Endothelial cell of umbilical vein (primary cell): ENCODE results near the gene KRTAP1-3. TPM values are rescaled to one million over a fixed set of nuclear protein-coding genes. Genes with fewer than 3 reads are reported as not detected.

ENCODE experiments used
- BruUV-seq: library from RNA; stranded (reverse); fragments of 400-500 nt; replicated peaks from 2 replicates; lab custom pipeline; 2021; lab: Mats Ljungman, UMichigan
- CTCF ChIA-PET: fragments of 300-600, 350-600 bp; sonication (Branson Sonifier 250); formaldehyde crosslinking; loops from one replicate; lab custom pipeline; 2021; ENCODE audit warnings: antibody characterized with exemption, inconsistent platforms; lab: Charles Lee
- POLR2A ChIA-PET: fragments of 300-600, 350-600 bp; sonication (Branson Sonifier 250); formaldehyde crosslinking; loops from one replicate; lab custom pipeline; 2021; ENCODE audit warnings: antibody characterized with exemption, inconsistent platforms; lab: Charles Lee
- DNase-seq: peaks from one replicate; pipeline ENCODE4 v3.0.0-alpha.2; 2011; ENCODE audit warnings: low read depth, low spot score
- FAIRE-seq: peaks from 2 replicates; lab custom pipeline; 2011; peaks lifted over from hg19 to GRCh38; lab: Jason Lieb, UNC
- H2AFZ ChIP-seq: 2 replicates; pipeline ENCODE4 v1.6.0; 2012; ENCODE audit warnings: low read depth, low read length, control low read depth, inconsistent platforms
- H3K27ac ChIP-seq: 2 replicates; pipeline ENCODE4 v1.5.1; 2011; ENCODE audit warnings: low read depth, mild to moderate bottlenecking, control low read depth, low read length, moderate library complexity; ENCODE audit not compliant: insufficient read depth
- H3K27me3 ChIP-seq, 2 experiments: 2 replicates each; pipeline versions ENCODE4 v1.6.0 to v1.6.1; 2011; ENCODE audit warnings: low read length in 2 of 2, mixed read lengths in 1 of 2; ENCODE audit not compliant: control insufficient read depth in 2 of 2, insufficient read depth in 2 of 2
- H3K36me3 ChIP-seq, 2 experiments: 2 replicates in 1 of 2; 3 replicates in 1 of 2; pipeline ENCODE4 v1.5.1; 2011; ENCODE audit warnings: low read length in 2 of 2, mild to moderate bottlenecking in 1 of 2, moderate library complexity in 1 of 2; ENCODE audit not compliant: control insufficient read depth in 2 of 2, insufficient read depth in 2 of 2; ENCODE audit errors: extremely low read depth in 1 of 2
- H3K4me1 ChIP-seq: 3 replicates; pipeline ENCODE4 v1.5.1; 2011; ENCODE audit warnings: mild to moderate bottlenecking, low read length; ENCODE audit not compliant: control insufficient read depth, insufficient read depth; ENCODE audit errors: extremely low read depth
- H3K4me2 ChIP-seq: 2 replicates; pipeline ENCODE4 v1.6.1; 2011; ENCODE audit warnings: low read length, control low read depth, mixed read lengths; ENCODE audit not compliant: insufficient read depth
- H3K4me3 ChIP-seq, 3 experiments: fragments of 200-600 bp in 1 of 3; sonication (generic), shearing (Covaris generic) in 1 of 3; replicated peaks in 1 of 3; 2 replicates each; pipeline ENCODE4 v1.5.1; 2011 to 2016; ENCODE audit warnings: control low read depth in 3 of 3, low read length in 3 of 3, mild to moderate bottlenecking in 2 of 3, inconsistent platforms in 1 of 3, low read depth in 1 of 3, moderate library complexity in 1 of 3; ENCODE audit not compliant: insufficient read depth in 1 of 3
- H3K79me2 ChIP-seq: 2 replicates; pipeline ENCODE4 v1.6.0; 2012; ENCODE audit warnings: low read length, inconsistent platforms; ENCODE audit not compliant: control insufficient read depth, insufficient read depth
- H3K9ac ChIP-seq: replicated peaks from 2 replicates; pipeline ENCODE3; 2011; ENCODE audit warnings: low read length, control low read depth; ENCODE audit not compliant: insufficient read depth; ENCODE audit errors: extremely low read depth
- H3K9me1 ChIP-seq: replicated peaks from 3 replicates; pipeline ENCODE4 v1.6.0; 2011; ENCODE audit warnings: mild to moderate bottlenecking, low read length; ENCODE audit not compliant: control insufficient read depth, insufficient read depth; ENCODE audit errors: extremely low read depth
- H3K9me3 ChIP-seq: replicated peaks from 2 replicates; pipeline ENCODE4 v1.5.1; 2012; ENCODE audit warnings: low read length, inconsistent platforms; ENCODE audit not compliant: control insufficient read depth, insufficient read depth
- H4K20me1 ChIP-seq: replicated peaks from 2 replicates; pipeline ENCODE3; 2011; ENCODE audit warnings: mild to moderate bottlenecking, low read length; ENCODE audit not compliant: control insufficient read depth, insufficient read depth; ENCODE audit errors: extremely low read depth
- EZH2 ChIP-seq: IDR thresholded peaks from 2 replicates; pipeline ENCODE4 v1.6.1; 2012; ENCODE audit warnings: borderline replicate concordance, low read depth, mild to moderate bottlenecking, moderate library complexity, low read length, inconsistent platforms; ENCODE audit not compliant: severe bottlenecking
- FOS ChIP-seq: IDR thresholded peaks from 2 replicates; pipeline ENCODE4 v1.6.1; 2011; ENCODE audit warnings: mild to moderate bottlenecking, low read length, moderate library complexity, borderline replicate concordance; ENCODE audit not compliant: insufficient read depth
- GATA2 ChIP-seq: IDR thresholded peaks from 2 replicates; pipeline ENCODE4 v1.7.0; 2011; ENCODE audit warnings: low read depth, mild to moderate bottlenecking, moderate library complexity, mixed read lengths, low read length; ENCODE audit not compliant: insufficient read length, insufficient read depth
- JUN ChIP-seq: IDR thresholded peaks from 2 replicates; pipeline ENCODE4 v1.6.1; 2011; ENCODE audit warnings: borderline replicate concordance, low read depth; ENCODE audit not compliant: insufficient read length, insufficient read depth
- MYC ChIP-seq: IDR thresholded peaks from one replicate; pipeline ENCODE4 v1.6.1; 2011; ENCODE audit warnings: mild to moderate bottlenecking, low read depth, low read length
- POLR2A ChIP-seq: IDR thresholded peaks from 2 replicates; pipeline ENCODE4 v1.6.1; 2012; ENCODE audit warnings: low read depth, mild to moderate bottlenecking, control low read depth, low read length
- POLR2AphosphoS5 ChIP-seq: IDR thresholded peaks from 2 replicates; pipeline ENCODE4 v1.6.1; 2012; ENCODE audit warnings: low read depth, mild to moderate bottlenecking, control low read depth, low read length, moderate library complexity; ENCODE audit not compliant: insufficient read depth
- dilution Hi-C: fragments of 300-500 bp; cut with MboI; formaldehyde crosslinking; loops from one replicate; pipeline ENCODE4 v1.15.0; 2019; ENCODE audit warnings: low sequenced_read_pairs; ENCODE audit not compliant: extremely low pct_ligation_motif_present
- intact Hi-C: fragments of 100-400 bp; cut with micrococcal nuclease; formaldehyde crosslinking; loops from one replicate; pipeline ENCODE4 v1.10.0; 2022
- polyA plus RNA-seq, 4 experiments: library from polyadenylated mRNA; depleted of rRNA in 3 of 4; stranded (reverse) in 3 of 4; unstranded in 1 of 4; fragments of >200 nt; gene quantifications; 2 replicates each; pipeline versions ENCODE4 v1.2.1 to v1.2.3, GENCODE V29; 2011 to 2012; ENCODE audit warnings: missing spikeins in 1 of 4
- total RNA-seq: library from RNA; stranded (reverse); gene quantifications from 2 replicates; pipeline ENCODE4 v1.2.3, GENCODE V29; 2021
- TF ChIP-seq, protein P1 (sequence below), 2 donors: IDR thresholded peaks; 1 replicate in 1 of 2; 2 replicates in 1 of 2; pipeline ENCODE4 v1.5.1; 2011; ENCODE audit warnings: low read length in 2 of 2, mild to moderate bottlenecking in 2 of 2, moderate library complexity in 2 of 2, control low read depth in 1 of 2, inconsistent platforms in 1 of 2, low read depth in 1 of 2; ENCODE audit not compliant: insufficient read depth in 1 of 2; ENCODE audit errors: extremely low read depth in 1 of 2
- TF ChIP-seq, protein P2 (sequence below): IDR thresholded peaks from 2 replicates; pipeline ENCODE4 v1.6.1; 2011; ENCODE audit not compliant: insufficient read depth, insufficient read length

KRTAP1-3 gene
- total and polyA plus RNA-seq, 2 donors (not counting 3 experiments of a cell fraction or from before 2014, with no cell fraction given): not detected

DNA sequence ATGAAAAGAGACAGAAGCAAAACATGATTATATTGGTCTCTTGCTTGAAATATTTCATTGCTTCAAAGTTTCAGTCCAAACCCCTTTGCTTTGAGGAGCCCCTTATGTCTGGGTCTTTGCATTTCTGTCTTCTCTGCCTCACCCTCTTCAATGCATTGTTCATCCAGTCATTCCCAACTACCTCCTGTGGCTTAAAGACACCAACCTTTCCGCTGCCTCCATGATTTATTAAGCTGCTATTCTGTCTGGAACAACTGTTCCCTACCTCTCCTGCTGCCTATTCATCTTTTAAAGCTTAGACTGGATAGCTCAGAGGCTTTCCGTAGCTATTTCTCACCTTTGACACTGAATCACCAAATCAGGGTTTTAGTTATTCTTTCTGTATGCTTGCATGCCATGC, 37.3 kb downstream of the KRTAP1-3 start:
- Histone ChIP-seq H3K4me1 (no peaks in the 10 kb centered on the region), H3K27ac (no peak overlapping the region), H3K9me3 (no peaks in the 10 kb centered on the region), H3K36me3 (no peaks in the 10 kb centered on the region), H3K4me3 (no peak overlapping the region), H3K79me2 (no peaks in the 10 kb centered on the region), H4K20me1 (no peaks in the 10 kb centered on the region), H3K27me3 (peaks cover 2 to 3% of the 10 kb centered on the region in 2 experiments), H3K4me2 (no peak overlapping the region), H3K9ac (no peak overlapping the region), H2AFZ (no peak overlapping the region), H3K9me1 (no peaks in the 10 kb centered on the region)
- dilution Hi-C loops: no loop called here
- FAIRE-seq (no peak), DNase-seq (no peak)
- no peak for TF ChIP-seq MYC
- no peak for TF ChIP-seq POLR2A
- TF ChIP-seq, protein P1, sequence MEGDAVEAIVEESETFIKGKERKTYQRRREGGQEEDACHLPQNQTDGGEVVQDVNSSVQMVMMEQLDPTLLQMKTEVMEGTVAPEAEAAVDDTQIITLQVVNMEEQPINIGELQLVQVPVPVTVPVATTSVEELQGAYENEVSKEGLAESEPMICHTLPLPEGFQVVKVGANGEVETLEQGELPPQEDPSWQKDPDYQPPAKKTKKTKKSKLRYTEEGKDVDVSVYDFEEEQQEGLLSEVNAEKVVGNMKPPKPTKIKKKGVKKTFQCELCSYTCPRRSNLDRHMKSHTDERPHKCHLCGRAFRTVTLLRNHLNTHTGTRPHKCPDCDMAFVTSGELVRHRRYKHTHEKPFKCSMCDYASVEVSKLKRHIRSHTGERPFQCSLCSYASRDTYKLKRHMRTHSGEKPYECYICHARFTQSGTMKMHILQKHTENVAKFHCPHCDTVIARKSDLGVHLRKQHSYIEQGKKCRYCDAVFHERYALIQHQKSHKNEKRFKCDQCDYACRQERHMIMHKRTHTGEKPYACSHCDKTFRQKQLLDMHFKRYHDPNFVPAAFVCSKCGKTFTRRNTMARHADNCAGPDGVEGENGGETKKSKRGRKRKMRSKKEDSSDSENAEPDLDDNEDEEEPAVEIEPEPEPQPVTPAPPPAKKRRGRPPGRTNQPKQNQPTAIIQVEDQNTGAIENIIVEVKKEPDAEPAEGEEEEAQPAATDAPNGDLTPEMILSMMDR (IDR thresholded peaks at IDR 0.05; ENCODE audit: extremely low read depth in 1 of 2, insufficient read depth in 1 of 2, low read depth in 1 of 2, low read length in 2 of 2): no peak
- no peak for TF ChIP-seq JUN
- TF ChIP-seq, protein P2, sequence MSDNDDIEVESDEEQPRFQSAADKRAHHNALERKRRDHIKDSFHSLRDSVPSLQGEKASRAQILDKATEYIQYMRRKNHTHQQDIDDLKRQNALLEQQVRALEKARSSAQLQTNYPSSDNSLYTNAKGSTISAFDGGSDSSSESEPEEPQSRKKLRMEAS: no peak
- no peak for TF ChIP-seq FOS
- TF ChIP-seq EZH2: no peak
- TF ChIP-seq POLR2AphosphoS5: no peak
- TF ChIP-seq GATA2: no peak
- POLR2A ChIA-PET: no interaction called here
- intact Hi-C loops: no loop called here
- BruUV-seq: no TSS peak
- CTCF ChIA-PET: no interaction called here
